Osteocyte (in vitro differentiated cells): ENCODE data around the gene HIPK2. TPM values are rescaled to one million over a fixed set of nuclear protein-coding genes. Genes with fewer than 3 reads are reported as not detected.
A peak's percentile ranks its signal among the peaks of the same experiment; 100 is the strongest.

Source experiments
- DNase-seq: peaks from one replicate; pipeline ENCODE4 v3.0.0; 2021; ENCODE audit warnings: mixed read lengths; ENCODE audit not compliant: unreplicated experiment; ENCODE audit errors: extremely low spot score
- H3K27ac Mint-ChIP-seq: one replicate; pipeline ENCODE4 v1.8.0; 2021; ENCODE audit warnings: mild to moderate bottlenecking, mixed read lengths; ENCODE audit not compliant: unreplicated experiment
- H3K27me3 Mint-ChIP-seq: one replicate; pipeline ENCODE4 v1.8.0; 2021; ENCODE audit warnings: mixed read lengths; ENCODE audit not compliant: unreplicated experiment
- H3K36me3 Mint-ChIP-seq: one replicate; pipeline ENCODE4 v1.8.0; 2021; ENCODE audit warnings: mixed read lengths; ENCODE audit not compliant: unreplicated experiment
- H3K4me1 Mint-ChIP-seq: one replicate; pipeline ENCODE4 v1.8.0; 2021; ENCODE audit warnings: mixed read lengths; ENCODE audit not compliant: unreplicated experiment
- H3K4me3 Mint-ChIP-seq: one replicate; pipeline ENCODE4 v1.8.0; 2021; ENCODE audit warnings: mild to moderate bottlenecking, moderate library complexity, mixed read lengths; ENCODE audit not compliant: unreplicated experiment
- H3K9me3 Mint-ChIP-seq: one replicate; pipeline ENCODE4 v1.8.0; 2021; ENCODE audit warnings: mixed read lengths; ENCODE audit not compliant: unreplicated experiment
- total RNA-seq: library from RNA; stranded (reverse); gene quantifications from 2 replicates; pipeline ENCODE4 v1.2.1, GENCODE V29; 2021
- TF ChIP-seq, protein P1 (sequence below): fragments of 200-600 bp; sonication (generic); IDR thresholded peaks from 2 replicates; pipeline ENCODE4 v1.5.0; 2021; ENCODE audit warnings: antibody characterized with exemption, mild to moderate bottlenecking, moderate library complexity

Gene HIPK2
- total RNA-seq, 1 donor from 2014 or later = 90.8 TPM

DNA sequence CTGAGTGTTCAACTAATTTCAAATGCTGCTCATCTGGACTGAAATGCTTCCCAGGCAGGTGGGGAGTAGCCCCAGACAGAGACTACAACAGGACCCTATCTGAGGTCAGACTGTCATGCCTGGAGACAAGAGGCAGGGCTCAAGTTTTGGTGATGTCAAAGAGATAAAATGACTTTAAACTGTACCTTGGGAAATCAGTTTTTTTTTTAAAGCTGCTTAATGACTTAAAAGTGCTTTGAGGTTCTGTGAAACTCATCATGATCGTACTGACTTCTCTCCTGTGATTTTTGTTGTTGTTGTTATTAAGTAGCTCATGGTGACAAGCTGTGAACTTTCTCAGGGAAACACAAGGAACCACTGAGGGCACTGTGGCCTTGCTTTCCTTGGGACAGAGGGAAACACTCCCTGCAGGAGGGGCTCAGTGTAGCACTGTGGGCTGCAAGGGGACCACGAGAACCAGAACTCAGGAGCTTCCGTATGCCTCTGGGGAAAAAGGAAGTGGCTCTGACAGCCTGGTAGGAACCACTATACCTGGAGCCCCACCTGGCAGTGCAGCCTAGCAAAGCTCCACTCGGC is 9.5 kb downstream of the HIPK2 start:
- peak overlapping the region; percentile 25 for H3K27ac Mint-ChIP-seq
- peaks cover 4% of the 10 kb centered on the region for H3K9me3 Mint-ChIP-seq
- TF ChIP-seq, protein P1, sequence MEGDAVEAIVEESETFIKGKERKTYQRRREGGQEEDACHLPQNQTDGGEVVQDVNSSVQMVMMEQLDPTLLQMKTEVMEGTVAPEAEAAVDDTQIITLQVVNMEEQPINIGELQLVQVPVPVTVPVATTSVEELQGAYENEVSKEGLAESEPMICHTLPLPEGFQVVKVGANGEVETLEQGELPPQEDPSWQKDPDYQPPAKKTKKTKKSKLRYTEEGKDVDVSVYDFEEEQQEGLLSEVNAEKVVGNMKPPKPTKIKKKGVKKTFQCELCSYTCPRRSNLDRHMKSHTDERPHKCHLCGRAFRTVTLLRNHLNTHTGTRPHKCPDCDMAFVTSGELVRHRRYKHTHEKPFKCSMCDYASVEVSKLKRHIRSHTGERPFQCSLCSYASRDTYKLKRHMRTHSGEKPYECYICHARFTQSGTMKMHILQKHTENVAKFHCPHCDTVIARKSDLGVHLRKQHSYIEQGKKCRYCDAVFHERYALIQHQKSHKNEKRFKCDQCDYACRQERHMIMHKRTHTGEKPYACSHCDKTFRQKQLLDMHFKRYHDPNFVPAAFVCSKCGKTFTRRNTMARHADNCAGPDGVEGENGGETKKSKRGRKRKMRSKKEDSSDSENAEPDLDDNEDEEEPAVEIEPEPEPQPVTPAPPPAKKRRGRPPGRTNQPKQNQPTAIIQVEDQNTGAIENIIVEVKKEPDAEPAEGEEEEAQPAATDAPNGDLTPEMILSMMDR = no peak
- DNase-seq = no peak
- peaks cover 94% of the 10 kb centered on the region for H3K4me1 Mint-ChIP-seq
- H3K4me3 Mint-ChIP-seq = no peak overlapping the region
- peaks cover 19% of the 10 kb centered on the region for H3K36me3 Mint-ChIP-seq
- no peaks in the 10 kb centered on the region for H3K27me3 Mint-ChIP-seq

DNA sequence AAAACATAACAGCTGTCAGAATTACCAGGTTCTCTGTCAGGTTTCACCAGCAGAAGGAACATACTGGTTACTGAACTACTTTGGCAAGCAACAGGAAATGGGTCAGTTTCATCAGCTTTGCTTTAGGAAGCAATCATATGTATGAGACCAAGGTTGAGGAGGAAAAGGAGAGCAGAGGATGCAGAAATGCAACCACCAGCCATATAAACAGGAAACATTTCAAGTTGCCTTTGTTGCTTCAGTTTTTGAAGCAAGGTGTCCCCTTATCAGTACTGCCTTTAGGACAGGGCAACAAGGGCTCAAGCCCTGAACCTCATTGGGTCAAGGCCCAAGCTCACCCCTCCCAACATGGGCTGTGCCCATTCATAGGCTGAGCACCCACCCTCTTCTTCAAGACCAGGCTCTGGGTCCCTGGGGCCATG is 10.2 kb downstream of the HIPK2 start:
- Mint-ChIP-seq H3K4me1 (peaks cover 93% of the 10 kb centered on the region), H3K9me3 (peaks cover 4% of the 10 kb centered on the region), H3K27ac (peak overlapping the region; percentile 52), H3K36me3 (peaks cover 24% of the 10 kb centered on the region), H3K27me3 (no peaks in the 10 kb centered on the region), H3K4me3 (no peak overlapping the region)
- no peak for DNase-seq
- TF ChIP-seq, protein P1 = no peak

DNA sequence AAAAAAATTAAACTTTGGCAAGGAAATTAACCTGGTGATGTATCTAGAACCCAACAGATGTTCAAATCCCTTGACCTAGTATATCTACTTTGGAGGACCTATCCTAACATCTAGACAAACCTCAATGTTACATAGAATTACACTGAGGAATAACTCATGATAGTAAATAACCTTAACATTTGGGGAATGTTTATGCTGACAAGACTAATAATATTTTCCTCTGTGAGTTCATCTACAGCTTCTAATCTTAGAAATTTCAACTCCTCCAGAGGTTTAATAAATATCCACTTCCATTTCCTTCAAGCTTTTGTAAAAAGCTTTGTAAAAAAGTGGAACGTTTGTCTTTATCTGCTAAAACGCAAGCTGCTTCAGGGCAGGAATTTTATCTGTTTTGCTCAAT is 12.7 kb downstream of the HIPK2 start:
- H3K9me3 Mint-ChIP-seq = peaks cover 4% of the 10 kb centered on the region
- H3K27ac Mint-ChIP-seq = peak overlapping the region; percentile 56
- no peak overlapping the region for H3K4me3 Mint-ChIP-seq
- H3K27me3 Mint-ChIP-seq = no peaks in the 10 kb centered on the region
- H3K36me3 Mint-ChIP-seq = peaks cover 24% of the 10 kb centered on the region
- DNase-seq = no peak
- TF ChIP-seq, protein P1 = no peak
- H3K4me1 Mint-ChIP-seq = peaks cover 95% of the 10 kb centered on the region

DNA sequence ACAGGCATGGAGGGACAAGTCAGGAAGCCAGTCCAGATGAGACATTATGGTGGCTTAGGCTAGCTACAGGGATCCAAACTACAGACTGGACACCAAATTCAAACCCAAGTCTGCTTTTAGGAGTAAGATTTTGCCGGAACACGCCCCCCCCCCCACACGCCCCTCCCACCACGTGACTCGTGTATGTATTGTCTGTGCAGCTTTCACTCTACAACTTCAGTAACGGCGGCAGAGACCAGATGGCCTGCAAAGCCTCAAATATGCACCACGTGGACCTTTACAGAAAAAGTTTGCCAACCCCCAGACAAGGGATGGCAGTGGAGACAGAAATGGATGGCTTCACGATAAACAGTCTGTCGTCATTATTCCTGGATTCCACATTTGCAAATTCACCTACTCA is 14.5 kb downstream of the HIPK2 start:
- peak overlapping the region; percentile 57 for H3K27ac Mint-ChIP-seq
- H3K9me3 Mint-ChIP-seq = peaks cover 4% of the 10 kb centered on the region
- H3K36me3 Mint-ChIP-seq = peaks cover 16% of the 10 kb centered on the region
- no peak overlapping the region for H3K4me3 Mint-ChIP-seq
- H3K27me3 Mint-ChIP-seq = no peaks in the 10 kb centered on the region
- TF ChIP-seq, protein P1 = no peak
- no peak for DNase-seq
- peaks cover 97% of the 10 kb centered on the region for H3K4me1 Mint-ChIP-seq

DNA sequence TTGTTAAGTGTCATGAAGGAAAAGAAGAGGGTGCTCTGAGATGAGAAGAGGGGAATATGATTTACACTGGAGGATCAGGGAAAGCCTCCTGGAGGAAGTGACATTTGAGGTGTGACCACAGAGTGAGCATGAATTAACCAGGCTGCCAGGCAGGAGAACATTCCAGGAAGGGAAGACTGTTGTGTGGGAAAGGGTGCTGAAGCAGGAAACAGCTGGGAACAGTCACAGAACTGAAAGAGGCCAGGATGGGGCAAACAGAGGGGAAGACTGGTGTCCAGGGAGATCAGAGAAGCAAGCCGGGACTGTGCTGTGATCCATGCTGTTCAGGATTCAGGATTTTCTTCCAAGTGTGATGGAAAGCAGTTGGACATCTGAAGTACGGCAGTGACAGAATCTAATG is 14.9 kb downstream of the HIPK2 start:
- TF ChIP-seq, protein P1 = no peak
- DNase-seq = no peak
- H3K27ac Mint-ChIP-seq = peak overlapping the region; percentile 57

More for the DNA sequence above, 14.9 kb downstream of the HIPK2 start:
- Mint-ChIP-seq H3K27me3 (no peaks in the 10 kb centered on the region), H3K36me3 (peaks cover 16% of the 10 kb centered on the region), H3K9me3 (peaks cover 4% of the 10 kb centered on the region), H3K4me1 (peaks cover 98% of the 10 kb centered on the region), H3K4me3 (peak overlapping the region; percentile 2)
